HepG2 (cell line): ENCODE data around the gene ATP2B3. TPM values are rescaled to one million over a fixed set of nuclear protein-coding genes. Genes with fewer than 3 reads are reported as not detected.
A peak's percentile ranks its signal among the peaks of the same experiment; 100 is the strongest.

ENCODE experiments used
- AGO1 ChIP-seq: fragments of 200-400 bp; formaldehyde crosslinking; IDR thresholded peaks from 2 replicates; pipeline ENCODE4 v1.6.1; 2017; ENCODE audit warnings: mild to moderate bottlenecking, low read depth, low read length, moderate library complexity; ENCODE audit not compliant: poor library complexity, severe bottlenecking
- CBX5 ChIP-seq: sonication (generic); formaldehyde crosslinking; IDR thresholded peaks from 2 replicates; pipeline ENCODE4 v1.4.0; 2020; ENCODE audit warnings: missing genetic modification reagents, borderline replicate concordance
- CHD4 ChIP-seq: fragments of 200-600 bp; sonication (generic); IDR thresholded peaks from 2 replicates; pipeline ENCODE4 v1.7.0; 2017; ENCODE audit warnings: mild to moderate bottlenecking, low read length, borderline replicate concordance
- CSRNP2 ChIP-seq: sonication (generic); formaldehyde crosslinking; conservative IDR thresholded peaks from 2 replicates; pipeline ENCODE4 v1.8.0; 2022; ENCODE audit warnings: low read depth, missing genetic modification reagents
- DMAP1 ChIP-seq: IDR thresholded peaks from 2 replicates; pipeline ENCODE4 v1.6.1; 2016
- DRAP1 ChIP-seq: IDR thresholded peaks from 2 replicates; pipeline ENCODE4 v1.6.1; 2016; ENCODE audit warnings: missing genetic modification reagents, missing compliant biosample characterization
- FOXK2 ChIP-seq: fragments of 450-650 bp; IDR thresholded peaks from 2 replicates; pipeline ENCODE4 v1.6.1; 2016
- GLMP ChIP-seq: sonication (generic); formaldehyde crosslinking; IDR thresholded peaks from 2 replicates; pipeline ENCODE4 v1.9.0; 2021; ENCODE audit warnings: missing genetic modification reagents, mild to moderate bottlenecking, borderline replicate concordance
- HNF4G ChIP-seq, 2 experiments: sonication (generic) in 1 of 2; formaldehyde crosslinking in 1 of 2; IDR thresholded peaks; 2 replicates each; pipeline versions ENCODE4 v1.4.0 to v1.6.1; 2011 to 2020; ENCODE audit warnings: borderline replicate concordance in 2 of 2, low read depth in 2 of 2, mild to moderate bottlenecking in 2 of 2, low read length in 1 of 2, missing genetic modification reagents in 1 of 2, moderate library complexity in 1 of 2
- KMT2B ChIP-seq: IDR thresholded peaks from 2 replicates; pipeline ENCODE4 v1.6.1; 2016; ENCODE audit warnings: missing genetic modification reagents, missing compliant biosample characterization
- MYPOP ChIP-seq: sonication (generic); formaldehyde crosslinking; IDR thresholded peaks from 2 replicates; pipeline ENCODE4 v1.8.1; 2023; ENCODE audit warnings: mild to moderate bottlenecking, moderate library complexity, missing genetic modification reagents
- POLR2AphosphoS2 ChIP-seq: IDR thresholded peaks from 2 replicates; pipeline ENCODE4 v1.6.1; 2011; ENCODE audit warnings: low read depth, low read length, improper control_type of control experiment
- POLR2AphosphoS5 ChIP-seq: IDR thresholded peaks from 2 replicates; pipeline ENCODE4 v1.6.1; 2012; ENCODE audit warnings: low read depth, low read length
- SMAD9 ChIP-seq: sonication (generic); formaldehyde crosslinking; IDR thresholded peaks from 2 replicates; pipeline ENCODE4 v1.5.1; 2020; ENCODE audit warnings: mild to moderate bottlenecking, missing genetic modification reagents
- SRSF4 ChIP-seq: fragments of 200-400 bp; formaldehyde crosslinking; IDR thresholded peaks from one replicate; pipeline ENCODE4 v1.6.1; 2018; ENCODE audit warnings: mild to moderate bottlenecking, low read depth, low read length, moderate library complexity; ENCODE audit not compliant: poor library complexity, severe bottlenecking
- TOE1 ChIP-seq: sonication (generic); formaldehyde crosslinking; IDR thresholded peaks from 2 replicates; pipeline ENCODE4 v1.4.0; 2020; ENCODE audit warnings: mild to moderate bottlenecking, missing genetic modification reagents
- YEATS4 ChIP-seq: sonication (generic); formaldehyde crosslinking; IDR thresholded peaks from 2 replicates; pipeline ENCODE4 v1.4.0; 2020; ENCODE audit warnings: missing genetic modification reagents, borderline replicate concordance
- ZBTB4 ChIP-seq: sonication (generic); formaldehyde crosslinking; IDR thresholded peaks from 2 replicates; pipeline ENCODE4 v1.4.0; 2020; ENCODE audit warnings: missing genetic modification reagents, mild to moderate bottlenecking, borderline replicate concordance
- ZBTB7B ChIP-seq: sonication (generic); formaldehyde crosslinking; IDR thresholded peaks from 2 replicates; pipeline ENCODE4 v1.4.0; 2020; ENCODE audit warnings: missing genetic modification reagents
- ZFY ChIP-seq: sonication (generic); formaldehyde crosslinking; IDR thresholded peaks from 2 replicates; pipeline ENCODE4 v1.4.0; 2020; ENCODE audit warnings: missing genetic modification reagents
- ZKSCAN1 ChIP-seq: fragments of 150-350 bp; IDR thresholded peaks from 2 replicates; pipeline ENCODE4 v1.6.1; 2014; ENCODE audit warnings: low read length
- ZNF558 ChIP-seq: sonication (generic); formaldehyde crosslinking; IDR thresholded peaks from 2 replicates; pipeline ENCODE4 v1.9.0; 2022; ENCODE audit warnings: mild to moderate bottlenecking, missing genetic modification reagents, borderline replicate concordance
- ZNF678 ChIP-seq: sonication (generic); formaldehyde crosslinking; IDR thresholded peaks from 2 replicates; pipeline ENCODE4 v1.4.0; 2020; ENCODE audit warnings: mild to moderate bottlenecking, missing genetic modification reagents
- ZNF879 ChIP-seq: sonication (generic); formaldehyde crosslinking; IDR thresholded peaks from 2 replicates; pipeline ENCODE4 v1.8.1; 2023; ENCODE audit warnings: missing genetic modification reagents
- polyA plus RNA-seq, 8 experiments: library from polyadenylated mRNA; depleted of rRNA in 3 of 8; stranded (reverse) in 7 of 8; unstranded in 1 of 8; fragments of >200 nt; fragmentation: Illumina TruSeq in 4 of 8; extraction: Trizol in 4 of 8; gene quantifications; 2 replicates each; pipeline versions ENCODE4 v1.2.1 to v1.2.3, GENCODE V29; 2011 to 2016; ENCODE audit warnings: low read depth in 4 of 8, missing spikeins in 1 of 8, mixed read lengths in 1 of 8; ENCODE audit not compliant: insufficient read depth in 1 of 8
- total RNA-seq, 5 experiments: library from RNA; depleted of rRNA; stranded (reverse); fragments of >200 nt; fragmentation: Illumina TruSeq; extraction: Trizol; gene quantifications; 2 replicates each; pipeline ENCODE4 v1.2.3, GENCODE V29; 2016; ENCODE audit warnings: low read depth in 1 of 5

ATP2B3 gene
- total and polyA plus RNA-seq, 2 of the 13 experiments (the other 11 are each of a cell fraction or from before 2014, with no cell fraction given): not detected

GRCh38 chrX:153627675-153628111 lies 110.3 kb downstream of the ATP2B3 start (continued):
- TF ChIP-seq YEATS4: no peak; the same call in 1 of the 2 replicates
- peak; percentile 89 for TF ChIP-seq ZFY (CRISPR knock-in tag)
- TF ChIP-seq ZBTB4: no peak
- TF ChIP-seq HNF4G (IDR thresholded peaks at IDR 0.05; ENCODE audit: borderline replicate concordance, low read depth, low read length): no peak
- TF ChIP-seq HNF4G (CRISPR knock-in tag; IDR thresholded peaks at IDR 0.05; ENCODE audit: borderline replicate concordance, low read depth): peak; percentile 36; the same call in 1 of the 2 replicates
- TF ChIP-seq DMAP1 (CRISPR knock-in tag): peak; percentile 70
- TF ChIP-seq GLMP (CRISPR knock-in tag): no peak
- no peak for TF ChIP-seq SMAD9
- no peak for TF ChIP-seq AGO1
- peak; percentile 80; the same call in 1 of the 2 replicates for TF ChIP-seq ZBTB7B (CRISPR knock-in tag)
- TF ChIP-seq DRAP1 (CRISPR knock-in tag): peak; percentile 36; the same call in 1 of the 2 replicates
- TF ChIP-seq FOXK2: peak; percentile 38; the same call in 1 of the 2 replicates
- TF ChIP-seq ZNF558: no peak; the same call in 1 of the 2 replicates
- no peak for TF ChIP-seq ZNF879 (CRISPR knock-in tag)
- no peak for TF ChIP-seq CHD4
- TF ChIP-seq MYPOP (CRISPR knock-in tag): peak; percentile 72
- TF ChIP-seq ZKSCAN1: no peak
- no peak for TF ChIP-seq KMT2B (CRISPR knock-in tag)
- no peak for TF ChIP-seq SRSF4
- peak; percentile 64 for TF ChIP-seq POLR2AphosphoS5
- no peak for TF ChIP-seq POLR2AphosphoS2
- TF ChIP-seq CSRNP2: no peak
- peak; percentile 84; the same call in 1 of the 2 replicates for TF ChIP-seq CBX5 (CRISPR knock-in tag)
- no peak for TF ChIP-seq ZNF678
- TF ChIP-seq TOE1 (CRISPR knock-in tag): no peak
